ENCODE measurements around the gene DTNA.

Gene DTNA

DNA sequence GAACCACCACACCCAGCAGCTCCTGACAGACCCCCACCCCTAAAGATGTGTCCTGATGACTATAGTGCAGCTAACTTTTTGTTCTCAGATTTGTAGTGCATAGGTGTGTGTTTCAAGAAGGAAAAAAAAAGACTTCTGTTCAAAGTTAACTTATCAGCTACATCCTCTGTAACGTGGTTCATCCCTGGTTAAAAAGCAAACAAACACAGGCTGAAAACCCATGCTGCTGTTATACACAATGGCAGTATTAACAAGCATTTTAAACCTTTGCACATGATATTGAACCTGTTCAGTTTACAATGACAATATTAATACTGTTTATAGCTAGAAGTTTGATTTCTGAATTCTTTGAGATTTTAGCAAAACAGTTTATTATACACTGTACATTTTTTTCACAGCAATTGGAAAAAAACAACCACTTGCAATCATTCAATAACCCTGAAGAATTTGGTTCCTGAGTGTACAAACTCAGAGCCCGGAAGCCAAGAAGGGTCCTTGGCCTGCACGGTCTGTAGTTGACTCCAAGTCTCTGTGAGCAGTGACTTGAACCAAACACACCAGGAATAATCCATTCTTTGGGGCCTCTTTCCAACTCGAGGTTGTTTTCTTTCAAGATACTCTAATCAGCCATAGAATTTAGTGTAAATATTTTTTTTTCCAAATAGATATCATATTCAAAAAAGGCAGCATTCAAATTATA lies 177.9 kb downstream of the DTNA start:
- Histone ChIP-seq H3K4me1 (ENCODE audit: low read depth, poor library complexity, severe bottlenecking) (no peaks in the 10 kb centered on the region), H3K27me3 (ENCODE audit: insufficient read depth, low read depth) (no peaks in the 10 kb centered on the region), H4K20me1 (ENCODE audit: insufficient read depth) (no peaks in the 10 kb centered on the region), H2AFZ (ENCODE audit: low read depth) (no peak overlapping the region), H3K27ac (no peak overlapping the region), H3K4me2 (no peak overlapping the region), H3K79me2 (ENCODE audit: insufficient read depth, low read depth) (no peaks in the 10 kb centered on the region), H3K36me3 (ENCODE audit: insufficient read depth) (no peaks in the 10 kb centered on the region), H3K9ac (no peak overlapping the region), H3K4me3 (IDR thresholded peaks at IDR 0.05; ENCODE audit: insufficient read depth, low read depth, low read length) (no peak overlapping the region)
- TF ChIP-seq, protein P1, sequence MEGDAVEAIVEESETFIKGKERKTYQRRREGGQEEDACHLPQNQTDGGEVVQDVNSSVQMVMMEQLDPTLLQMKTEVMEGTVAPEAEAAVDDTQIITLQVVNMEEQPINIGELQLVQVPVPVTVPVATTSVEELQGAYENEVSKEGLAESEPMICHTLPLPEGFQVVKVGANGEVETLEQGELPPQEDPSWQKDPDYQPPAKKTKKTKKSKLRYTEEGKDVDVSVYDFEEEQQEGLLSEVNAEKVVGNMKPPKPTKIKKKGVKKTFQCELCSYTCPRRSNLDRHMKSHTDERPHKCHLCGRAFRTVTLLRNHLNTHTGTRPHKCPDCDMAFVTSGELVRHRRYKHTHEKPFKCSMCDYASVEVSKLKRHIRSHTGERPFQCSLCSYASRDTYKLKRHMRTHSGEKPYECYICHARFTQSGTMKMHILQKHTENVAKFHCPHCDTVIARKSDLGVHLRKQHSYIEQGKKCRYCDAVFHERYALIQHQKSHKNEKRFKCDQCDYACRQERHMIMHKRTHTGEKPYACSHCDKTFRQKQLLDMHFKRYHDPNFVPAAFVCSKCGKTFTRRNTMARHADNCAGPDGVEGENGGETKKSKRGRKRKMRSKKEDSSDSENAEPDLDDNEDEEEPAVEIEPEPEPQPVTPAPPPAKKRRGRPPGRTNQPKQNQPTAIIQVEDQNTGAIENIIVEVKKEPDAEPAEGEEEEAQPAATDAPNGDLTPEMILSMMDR (conservative IDR thresholded peaks at IDR 0.05; ENCODE audit: low read depth, low read length), result no peak

DNA sequence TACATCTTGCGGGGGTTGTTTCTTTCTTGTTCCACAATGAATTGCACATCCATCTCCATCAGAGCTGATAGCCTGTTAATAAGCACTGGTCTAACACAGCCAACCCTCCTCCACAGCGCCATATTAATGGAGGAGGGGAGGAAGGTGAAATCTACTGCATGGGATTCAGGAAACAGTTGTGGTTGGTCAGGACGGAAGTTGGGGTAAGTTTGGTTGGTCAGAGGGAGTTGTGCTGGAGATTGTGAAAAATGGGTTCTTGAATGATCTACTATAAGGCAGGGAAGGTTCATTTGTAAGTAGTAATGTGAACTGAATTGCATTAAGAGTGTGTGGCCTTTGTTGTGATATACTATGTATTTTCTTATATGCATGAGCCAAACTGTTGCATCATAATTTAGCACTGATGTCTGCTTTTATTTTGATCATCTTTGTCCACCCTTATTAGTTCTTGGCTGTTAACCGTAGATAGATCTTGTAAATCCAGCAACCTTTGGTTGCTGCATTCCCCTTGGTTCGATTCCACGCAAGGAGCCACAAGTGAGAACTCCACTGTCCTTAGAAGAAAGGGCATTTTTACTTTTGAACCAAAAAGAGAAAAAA lies 180.5 kb downstream of the DTNA start:
- Histone ChIP-seq H3K4me2 (no peak overlapping the region), H3K79me2 (ENCODE audit: insufficient read depth, low read depth) (no peaks in the 10 kb centered on the region), H2AFZ (ENCODE audit: low read depth) (no peak overlapping the region), H3K27me3 (ENCODE audit: insufficient read depth, low read depth) (no peaks in the 10 kb centered on the region), H3K4me3 (IDR thresholded peaks at IDR 0.05; ENCODE audit: insufficient read depth, low read depth, low read length) (no peak overlapping the region), H3K4me1 (ENCODE audit: low read depth, poor library complexity, severe bottlenecking) (no peaks in the 10 kb centered on the region), H4K20me1 (ENCODE audit: insufficient read depth) (no peaks in the 10 kb centered on the region), H3K36me3 (ENCODE audit: insufficient read depth) (no peaks in the 10 kb centered on the region), H3K9ac (no peak overlapping the region), H3K27ac (no peak overlapping the region)
- TF ChIP-seq, protein P1 (conservative IDR thresholded peaks at IDR 0.05; ENCODE audit: low read depth, low read length), result no peak

DNA sequence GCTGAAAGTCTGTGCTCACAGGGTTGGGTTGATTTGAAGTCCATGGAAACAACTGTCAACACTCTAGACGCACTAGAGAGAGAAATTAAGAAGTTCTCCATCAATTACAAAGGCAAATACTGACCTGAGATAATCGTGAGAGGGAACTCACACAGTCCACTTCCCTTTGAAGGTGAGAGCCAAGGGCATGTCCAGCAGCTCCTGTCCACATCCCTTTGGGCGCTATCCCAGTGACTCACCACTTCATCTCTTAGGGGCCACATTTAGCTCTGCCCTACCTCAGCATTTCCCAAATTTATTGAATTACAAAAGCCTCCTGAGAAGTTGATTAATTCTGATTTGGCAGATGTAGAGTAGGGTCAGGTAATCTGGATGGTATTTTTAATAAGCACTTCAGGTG lies 182.3 kb downstream of the DTNA start:
- Histone ChIP-seq H2AFZ (ENCODE audit: low read depth) (no peak overlapping the region), H4K20me1 (ENCODE audit: insufficient read depth) (no peaks in the 10 kb centered on the region), H3K27me3 (ENCODE audit: insufficient read depth, low read depth) (no peaks in the 10 kb centered on the region), H3K4me1 (ENCODE audit: low read depth, poor library complexity, severe bottlenecking) (no peaks in the 10 kb centered on the region), H3K79me2 (ENCODE audit: insufficient read depth, low read depth) (no peaks in the 10 kb centered on the region), H3K27ac (no peak overlapping the region), H3K4me2 (no peak overlapping the region), H3K9ac (no peak overlapping the region), H3K36me3 (ENCODE audit: insufficient read depth) (no peaks in the 10 kb centered on the region), H3K4me3 (IDR thresholded peaks at IDR 0.05; ENCODE audit: insufficient read depth, low read depth, low read length) (no peak overlapping the region)
- TF ChIP-seq, protein P1 (conservative IDR thresholded peaks at IDR 0.05; ENCODE audit: low read depth, low read length), result no peak

DNA sequence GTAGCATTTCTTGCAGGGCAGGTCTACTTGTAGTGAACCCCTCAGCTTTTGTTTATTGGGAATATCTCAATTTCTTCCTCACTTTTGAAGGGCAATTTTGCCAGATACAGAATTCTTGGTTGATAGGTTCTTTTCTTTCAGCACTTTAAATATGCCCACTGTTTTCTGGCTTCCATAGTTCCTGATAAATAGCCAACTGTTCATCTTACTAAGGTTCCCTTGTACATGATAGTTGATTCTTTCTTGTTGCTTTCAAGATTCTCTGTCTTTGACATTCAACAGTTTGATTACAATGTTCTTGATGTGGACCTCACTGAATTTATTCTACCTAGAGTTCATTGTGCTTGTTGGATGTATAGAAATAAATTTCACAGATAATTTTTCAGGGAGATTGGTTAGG lies 183.1 kb downstream of the DTNA start:
- Histone ChIP-seq H4K20me1 (ENCODE audit: insufficient read depth) (no peaks in the 10 kb centered on the region), H3K27ac (no peak overlapping the region), H3K9ac (no peak overlapping the region), H3K4me2 (no peak overlapping the region), H3K4me1 (ENCODE audit: low read depth, poor library complexity, severe bottlenecking) (no peaks in the 10 kb centered on the region), H3K27me3 (ENCODE audit: insufficient read depth, low read depth) (no peaks in the 10 kb centered on the region), H2AFZ (ENCODE audit: low read depth) (no peak overlapping the region), H3K79me2 (ENCODE audit: insufficient read depth, low read depth) (no peaks in the 10 kb centered on the region), H3K4me3 (IDR thresholded peaks at IDR 0.05; ENCODE audit: insufficient read depth, low read depth, low read length) (no peak overlapping the region), H3K36me3 (ENCODE audit: insufficient read depth) (no peaks in the 10 kb centered on the region)
- TF ChIP-seq, protein P1 (conservative IDR thresholded peaks at IDR 0.05; ENCODE audit: low read depth, low read length), result no peak

Measured in KMS-11 (cell line).